Activated naive CD8-positive, alpha-beta T cell treated with anti-CD3 and anti-CD28 coated beads for 36 hours (primary cell): Measurements from ENCODE around the gene TNIK. TPM values are rescaled to one million over a fixed set of nuclear protein-coding genes. Genes with fewer than 3 reads are reported as not detected.
"Not testable (repeated sequence)": the region's sequence is repeated elsewhere in the genome, so short reads cannot be mapped to it uniquely, and the experiment has no call there.

ENCODE experiments used
- DNase-seq: peaks from one replicate; pipeline ENCODE4 v3.0.0; 2021
- H3K27ac Mint-ChIP-seq: one replicate; pipeline ENCODE4 v1.8.0; 2022; ENCODE audit warnings: mild to moderate bottlenecking, moderate library complexity, mixed read lengths
- H3K27me3 Mint-ChIP-seq: one replicate; pipeline ENCODE4 v1.8.0; 2022; ENCODE audit warnings: mild to moderate bottlenecking, mixed read lengths
- H3K36me3 Mint-ChIP-seq: one replicate; pipeline ENCODE4 v1.8.0; 2021; ENCODE audit warnings: mild to moderate bottlenecking, mixed read lengths
- H3K4me1 Mint-ChIP-seq: one replicate; pipeline ENCODE4 v1.8.0; 2021; ENCODE audit warnings: mixed read lengths
- H3K4me3 Mint-ChIP-seq: one replicate; pipeline ENCODE4 v1.8.0; 2022; ENCODE audit warnings: mild to moderate bottlenecking, moderate library complexity, mixed read lengths
- H3K9me3 Mint-ChIP-seq: one replicate; pipeline ENCODE4 v1.8.0; 2022; ENCODE audit warnings: mixed read lengths
- total RNA-seq, 2 experiments: library from RNA; stranded (reverse); gene quantifications; one replicate each; pipeline ENCODE4 v1.2.3, GENCODE V29; 2021

The TNIK gene
- total RNA-seq, 2 experiments from 2014 or later, result 21.3 to 24.6 TPM

DNA sequence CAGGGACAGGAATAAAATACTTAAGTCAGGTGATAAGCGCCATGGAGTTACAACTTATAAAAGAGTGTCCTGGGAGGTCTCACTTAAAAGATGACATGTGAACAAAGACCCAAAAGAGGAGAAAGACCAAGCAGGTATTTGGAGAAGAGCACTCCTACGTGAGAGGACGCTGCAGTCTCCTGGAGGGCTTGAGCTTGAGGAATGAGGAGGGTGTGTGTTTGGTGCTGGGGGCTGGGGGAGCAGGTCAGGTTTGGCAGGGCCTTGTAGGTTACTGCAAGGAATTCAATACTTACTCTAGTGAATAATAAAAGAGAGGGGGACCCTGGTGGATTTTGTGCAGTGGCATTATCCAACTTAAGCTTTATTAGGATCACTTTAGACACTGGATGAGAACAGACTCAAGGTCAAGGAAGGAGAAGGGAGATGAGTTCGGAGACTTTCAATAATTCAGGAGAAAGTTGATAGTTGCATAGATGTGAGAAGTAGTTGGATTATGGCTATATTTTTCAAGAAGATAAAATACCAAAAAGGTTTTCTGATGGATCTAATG, 32.4 kb downstream of the TNIK start:
- Mint-ChIP-seq H3K36me3 (peaks cover 11% of the 10 kb centered on the region), H3K9me3 (peaks cover 5% of the 10 kb centered on the region), H3K4me1 (peaks cover 4% of the 10 kb centered on the region), H3K4me3 (no peak overlapping the region), H3K27me3 (no peaks in the 10 kb centered on the region), H3K27ac (no peak overlapping the region)
- DNase-seq, result no peak

DNA sequence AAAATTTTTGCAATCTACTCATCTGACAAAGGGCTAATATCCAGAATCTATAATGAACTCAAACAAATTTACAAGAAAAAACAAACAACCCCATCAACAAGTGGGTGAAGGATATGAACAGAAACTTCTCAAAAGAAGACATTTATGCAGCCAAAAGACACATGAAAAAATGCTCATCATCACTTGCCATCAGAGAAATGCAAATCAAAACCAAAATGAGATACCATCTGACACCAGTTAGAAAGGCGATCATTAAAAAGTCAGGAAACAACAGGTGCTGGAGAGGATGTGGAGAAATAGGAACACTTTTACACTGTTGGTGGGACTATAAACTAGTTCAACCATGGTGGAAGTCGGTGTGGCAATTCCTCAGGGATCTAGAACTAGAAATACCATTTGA, 36.1 kb downstream of the TNIK start:
- H3K4me1 Mint-ChIP-seq, DNase-seq, H3K27ac Mint-ChIP-seq, H3K27me3 Mint-ChIP-seq, H3K4me3 Mint-ChIP-seq, H3K9me3 Mint-ChIP-seq: not testable (repeated sequence)
- H3K36me3 Mint-ChIP-seq, result peaks cover 14% of the 10 kb centered on the region

DNA sequence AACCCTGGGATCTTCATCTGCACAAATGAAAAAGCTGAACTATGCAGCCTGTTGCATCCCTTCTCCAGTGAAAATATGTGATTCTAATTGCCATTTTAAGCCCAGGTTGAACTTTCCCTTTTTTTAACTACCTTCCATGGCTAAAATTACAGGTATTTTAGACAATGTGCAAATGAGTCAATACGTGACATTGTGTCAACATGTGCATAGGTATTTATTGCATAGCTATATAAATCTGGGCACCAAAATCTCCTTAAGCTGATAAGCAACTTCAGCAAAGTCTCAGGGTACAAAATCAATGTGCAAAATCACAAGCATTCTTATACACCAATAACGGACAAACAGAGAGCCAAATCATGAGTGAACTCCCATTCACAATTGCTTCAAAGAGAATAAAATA, 37.4 kb downstream of the TNIK start:
- H3K4me3 Mint-ChIP-seq, H3K27ac Mint-ChIP-seq, H3K27me3 Mint-ChIP-seq, H3K9me3 Mint-ChIP-seq, DNase-seq: not testable (repeated sequence)
- Mint-ChIP-seq H3K36me3 (peaks cover 16% of the 10 kb centered on the region), H3K4me1 (peaks cover 14% of the 10 kb centered on the region)

DNA sequence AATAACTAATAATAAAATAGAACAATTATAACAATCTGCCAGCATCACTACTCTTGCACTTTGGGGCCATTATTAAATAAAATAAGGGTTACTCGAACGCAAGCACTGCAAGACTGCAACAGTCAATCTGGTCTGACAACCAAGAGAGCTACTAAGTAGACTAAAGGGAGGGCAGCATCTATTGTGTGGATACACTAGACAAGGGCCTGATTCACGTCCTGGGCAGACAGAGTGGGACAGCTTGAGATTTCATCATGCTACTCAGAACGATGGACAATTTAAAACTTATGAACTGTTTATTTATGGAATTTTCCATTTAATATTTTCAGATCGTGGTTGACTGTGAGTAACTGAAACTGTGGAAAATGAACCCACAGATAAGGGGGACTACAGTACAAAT, 39.5 kb downstream of the TNIK start:
- no peak overlapping the region for H3K27ac Mint-ChIP-seq
- H3K27me3 Mint-ChIP-seq, result no peaks in the 10 kb centered on the region
- peaks cover 3% of the 10 kb centered on the region for H3K9me3 Mint-ChIP-seq
- H3K4me1 Mint-ChIP-seq, result peaks cover 18% of the 10 kb centered on the region
- no peak for DNase-seq
- peaks cover 13% of the 10 kb centered on the region for H3K36me3 Mint-ChIP-seq
- H3K4me3 Mint-ChIP-seq, result no peak overlapping the region

DNA sequence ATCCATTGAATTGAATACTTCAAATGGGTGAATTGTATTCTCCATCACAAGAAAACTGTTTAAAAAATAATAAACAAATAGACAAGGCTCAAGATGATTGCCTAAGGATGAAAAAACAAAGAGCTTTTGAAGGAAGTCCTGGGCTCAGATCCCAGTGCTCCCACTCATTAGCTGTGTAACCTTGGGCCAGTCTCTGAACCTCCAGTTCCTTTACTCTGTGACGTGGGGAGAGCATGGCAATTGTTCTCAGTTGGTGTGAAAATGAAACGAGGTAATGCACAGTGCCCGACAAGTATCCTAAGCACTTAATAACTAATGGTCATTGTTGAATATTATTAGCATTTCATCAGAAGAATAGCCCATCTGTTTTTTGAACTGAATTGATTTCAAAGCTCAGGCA, 40.7 kb downstream of the TNIK start:
- H3K36me3 Mint-ChIP-seq, result peaks cover 12% of the 10 kb centered on the region
- no peaks in the 10 kb centered on the region for H3K27me3 Mint-ChIP-seq
- H3K4me3 Mint-ChIP-seq, result no peak overlapping the region
- peaks cover 3% of the 10 kb centered on the region for H3K9me3 Mint-ChIP-seq
- peaks cover 27% of the 10 kb centered on the region for H3K4me1 Mint-ChIP-seq
- DNase-seq, result no peak
- no peak overlapping the region for H3K27ac Mint-ChIP-seq

DNA sequence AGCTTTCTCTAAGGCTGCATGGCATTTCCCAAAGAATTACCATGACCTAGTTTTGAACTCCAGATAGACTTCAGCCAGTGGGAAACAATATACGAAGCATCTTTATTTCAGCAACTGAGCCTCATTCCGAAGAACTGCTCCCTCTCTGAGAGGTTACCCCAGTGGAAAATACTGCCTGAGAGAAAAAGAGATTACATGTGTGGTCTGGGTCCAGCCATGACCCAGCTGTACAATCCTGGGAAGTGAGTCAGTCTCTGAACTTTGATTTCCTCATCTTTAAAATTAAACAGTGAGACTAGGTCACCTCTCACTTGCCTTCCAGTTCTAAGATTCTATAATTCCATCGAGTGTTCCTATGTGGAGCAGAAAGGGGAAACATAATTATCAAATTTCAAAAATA, 42.4 kb downstream of the TNIK start:
- DNase-seq, result no peak
- no peaks in the 10 kb centered on the region for H3K9me3 Mint-ChIP-seq
- H3K27ac Mint-ChIP-seq, result no peak overlapping the region
- H3K4me1 Mint-ChIP-seq, result peaks cover 33% of the 10 kb centered on the region
- no peaks in the 10 kb centered on the region for H3K27me3 Mint-ChIP-seq
- no peak overlapping the region for H3K4me3 Mint-ChIP-seq
- peaks cover 5% of the 10 kb centered on the region for H3K36me3 Mint-ChIP-seq

DNA sequence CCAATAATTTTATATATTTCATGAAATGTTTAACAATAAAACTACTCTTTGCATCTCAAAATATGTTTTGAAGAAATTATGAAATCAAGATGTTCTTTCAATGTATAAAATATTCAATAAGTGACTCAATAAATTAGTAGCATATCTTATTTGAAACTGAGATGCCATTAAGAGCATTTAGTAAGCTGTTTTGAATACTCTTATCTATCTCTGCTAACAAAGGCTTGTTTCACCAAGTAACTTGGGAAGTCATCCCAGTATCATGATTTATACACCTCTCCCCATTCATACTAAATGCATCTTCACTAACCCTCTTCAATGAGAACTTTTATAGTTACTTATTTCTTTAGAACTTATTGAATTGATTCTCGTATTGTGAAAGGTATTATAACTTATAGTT, 43.1 kb downstream of the TNIK start:
- DNase-seq, result no peak
- Mint-ChIP-seq H3K9me3 (no peaks in the 10 kb centered on the region), H3K27ac (no peak overlapping the region)

DNA sequence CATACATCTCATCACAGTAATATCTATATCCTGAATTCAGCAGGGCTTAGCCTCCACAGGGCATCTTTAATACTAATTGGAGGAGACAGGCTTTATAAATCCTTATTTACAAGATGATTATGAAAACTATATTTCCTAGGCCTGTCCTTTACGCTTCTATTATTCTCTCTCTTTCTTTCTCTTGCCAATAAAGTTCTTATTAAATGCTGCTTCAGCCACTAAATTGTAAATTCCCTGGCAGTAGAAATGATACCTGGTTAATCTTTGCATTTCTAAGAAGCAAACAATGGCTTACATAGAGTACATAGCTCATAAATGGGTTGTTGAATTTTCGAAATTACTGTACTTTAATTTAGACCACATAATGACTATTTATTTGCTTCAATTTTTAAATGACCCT, 43.5 kb downstream of the TNIK start:
- peaks cover 4% of the 10 kb centered on the region for H3K36me3 Mint-ChIP-seq
- H3K4me3 Mint-ChIP-seq, result no peak overlapping the region
- no peaks in the 10 kb centered on the region for H3K9me3 Mint-ChIP-seq
- H3K4me1 Mint-ChIP-seq, result peaks cover 38% of the 10 kb centered on the region
- DNase-seq, result no peak
- H3K27ac Mint-ChIP-seq, result no peak overlapping the region
- no peaks in the 10 kb centered on the region for H3K27me3 Mint-ChIP-seq

More for the DNA sequence above, 43.1 kb downstream of the TNIK start:
- peaks cover 36% of the 10 kb centered on the region for H3K4me1 Mint-ChIP-seq
- no peak overlapping the region for H3K4me3 Mint-ChIP-seq
- H3K36me3 Mint-ChIP-seq, result peaks cover 4% of the 10 kb centered on the region
- H3K27me3 Mint-ChIP-seq, result no peaks in the 10 kb centered on the region

DNA sequence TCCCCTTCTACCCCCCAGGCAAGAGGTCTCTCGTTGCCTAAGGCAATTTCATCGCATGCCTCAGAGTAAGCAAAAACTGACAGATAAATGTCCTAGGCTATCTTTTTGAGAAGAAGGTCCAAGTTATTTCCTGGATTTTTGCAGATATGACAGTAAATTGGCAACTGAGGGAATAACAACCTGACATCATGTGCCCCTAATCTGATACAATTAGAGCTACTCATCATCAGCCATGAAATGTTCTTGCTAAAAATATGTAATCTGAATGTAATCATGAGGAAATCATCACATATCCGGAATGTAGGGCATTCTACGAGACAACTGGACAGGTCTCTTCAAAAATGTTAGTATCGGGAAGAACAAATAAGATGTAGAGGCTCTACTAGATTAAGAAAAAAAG, 44.1 kb downstream of the TNIK start:
- H3K9me3 Mint-ChIP-seq, result no peaks in the 10 kb centered on the region
- no peaks in the 10 kb centered on the region for H3K27me3 Mint-ChIP-seq
- H3K27ac Mint-ChIP-seq, result no peak overlapping the region
- DNase-seq, result no peak
- peaks cover 4% of the 10 kb centered on the region for H3K36me3 Mint-ChIP-seq
- H3K4me3 Mint-ChIP-seq, result no peak overlapping the region
- H3K4me1 Mint-ChIP-seq, result peaks cover 37% of the 10 kb centered on the region

DNA sequence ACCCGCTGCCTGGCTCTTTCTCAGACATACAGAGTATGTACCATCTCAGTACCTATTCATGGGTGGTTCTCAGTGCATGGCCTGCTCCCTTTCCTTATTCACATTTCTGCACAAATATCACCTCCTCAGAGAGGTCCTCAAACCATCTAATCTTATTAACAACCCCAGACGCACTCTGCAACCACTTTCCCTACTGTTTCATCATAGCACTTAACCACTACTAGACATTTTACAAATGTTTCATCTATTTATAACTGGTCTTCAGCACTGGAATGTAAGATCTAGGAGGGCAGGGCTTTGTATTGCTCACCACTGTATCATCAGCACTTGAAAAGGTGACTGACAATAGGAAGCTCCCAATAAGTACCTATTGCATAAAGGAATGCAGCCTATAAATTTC, 45.1 kb downstream of the TNIK start:
- Mint-ChIP-seq H3K27ac (no peak overlapping the region), H3K4me1 (peaks cover 32% of the 10 kb centered on the region), H3K36me3 (peaks cover 5% of the 10 kb centered on the region), H3K9me3 (no peaks in the 10 kb centered on the region), H3K27me3 (no peaks in the 10 kb centered on the region), H3K4me3 (no peak overlapping the region)
- DNase-seq, result no peak

DNA sequence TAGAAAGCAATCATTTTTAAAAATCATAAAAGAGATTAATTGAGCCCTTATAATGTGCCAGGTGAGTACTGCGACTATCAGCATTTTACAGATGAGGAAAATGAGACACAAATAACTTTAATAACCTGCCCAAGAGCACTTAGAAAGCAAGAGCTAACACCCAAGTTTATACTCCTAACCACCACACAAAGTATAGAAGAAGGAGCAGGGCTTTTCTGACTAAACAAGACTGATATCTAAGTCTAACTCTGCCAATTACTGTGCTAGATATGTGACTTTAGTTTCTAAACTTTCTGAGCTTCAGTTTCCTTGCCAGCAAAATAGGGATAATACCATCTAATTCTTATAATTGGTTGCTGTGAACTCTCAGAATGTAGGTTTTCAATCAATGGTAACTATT, 47.7 kb downstream of the TNIK start:
- no peaks in the 10 kb centered on the region for H3K27me3 Mint-ChIP-seq
- no peak for DNase-seq
- peaks cover 41% of the 10 kb centered on the region for H3K4me1 Mint-ChIP-seq
- peaks cover 2% of the 10 kb centered on the region for H3K9me3 Mint-ChIP-seq
- H3K27ac Mint-ChIP-seq, result no peak overlapping the region
- peaks cover 4% of the 10 kb centered on the region for H3K36me3 Mint-ChIP-seq
- H3K4me3 Mint-ChIP-seq, result no peak overlapping the region

DNA sequence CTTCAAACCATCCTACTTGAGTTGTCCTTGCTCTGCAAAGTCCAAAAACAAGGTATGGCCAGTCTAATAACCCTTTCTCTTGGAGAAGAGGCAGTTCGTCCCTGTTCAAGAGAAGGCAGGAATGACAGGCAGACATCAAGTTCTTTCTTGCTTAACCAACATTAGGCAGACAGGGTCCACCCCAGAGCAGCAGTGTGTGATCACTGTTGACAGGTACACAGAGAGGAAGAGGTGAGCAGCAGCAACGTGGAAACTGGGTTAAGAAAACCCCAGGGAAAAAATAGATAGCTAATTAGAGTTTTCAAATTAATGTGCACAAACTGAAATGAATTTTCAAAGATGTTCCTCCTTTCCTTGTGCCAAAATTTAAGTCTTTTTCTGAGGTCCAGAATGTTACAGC, 48.2 kb downstream of the TNIK start:
- no peak overlapping the region for H3K27ac Mint-ChIP-seq
- peaks cover 44% of the 10 kb centered on the region for H3K4me1 Mint-ChIP-seq
- peaks cover 2% of the 10 kb centered on the region for H3K9me3 Mint-ChIP-seq
- DNase-seq, result no peak
- H3K36me3 Mint-ChIP-seq, result peaks cover 4% of the 10 kb centered on the region
- H3K4me3 Mint-ChIP-seq, result no peak overlapping the region
- no peaks in the 10 kb centered on the region for H3K27me3 Mint-ChIP-seq

DNA sequence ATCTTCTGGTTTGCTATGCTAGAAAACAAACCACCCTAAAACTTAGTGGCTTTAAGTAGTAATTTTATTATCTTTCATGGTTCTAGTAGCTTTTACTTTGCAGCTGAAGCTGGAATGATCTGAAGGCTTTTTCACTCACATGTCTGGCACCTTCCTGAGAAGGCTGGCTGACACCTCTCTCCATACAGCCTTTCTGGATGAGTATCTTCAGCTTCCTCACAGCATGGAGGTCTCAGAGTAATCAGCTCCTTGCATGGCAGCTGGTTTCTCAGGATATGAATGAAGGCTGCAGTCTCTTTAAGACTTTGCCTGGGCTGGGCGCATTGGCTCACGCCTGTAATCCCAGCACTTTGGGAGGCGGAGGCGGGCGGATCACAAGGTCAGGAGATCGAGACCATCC, 50.0 kb downstream of the TNIK start:
- H3K36me3 Mint-ChIP-seq, result peaks cover 15% of the 10 kb centered on the region
- no peak for DNase-seq
- no peak overlapping the region for H3K27ac Mint-ChIP-seq
- peaks cover 40% of the 10 kb centered on the region for H3K4me1 Mint-ChIP-seq
- no peak overlapping the region for H3K4me3 Mint-ChIP-seq
- peaks cover 2% of the 10 kb centered on the region for H3K9me3 Mint-ChIP-seq
- no peaks in the 10 kb centered on the region for H3K27me3 Mint-ChIP-seq

DNA sequence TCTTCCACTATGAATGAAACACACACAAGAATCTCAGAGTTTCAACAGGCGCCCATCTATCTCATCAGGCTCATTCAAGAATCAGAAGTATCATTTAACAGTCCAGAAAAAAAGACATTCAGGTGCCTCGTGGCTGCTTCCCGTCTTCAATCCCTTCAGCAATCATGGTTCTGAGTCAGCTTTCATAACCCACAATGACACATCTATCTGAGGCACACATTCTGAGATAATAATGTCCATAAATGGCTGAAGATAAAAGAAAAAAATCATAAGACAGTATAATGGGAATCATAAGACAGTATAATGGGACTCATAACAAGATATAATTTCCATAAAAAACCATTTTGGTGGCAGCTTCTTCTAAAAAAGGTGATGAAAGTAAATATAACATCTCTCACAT, 52.4 kb downstream of the TNIK start:
- Mint-ChIP-seq H3K27me3 (no peaks in the 10 kb centered on the region), H3K36me3 (peaks cover 24% of the 10 kb centered on the region), H3K9me3 (peaks cover 2% of the 10 kb centered on the region), H3K27ac (no peak overlapping the region), H3K4me1 (peaks cover 39% of the 10 kb centered on the region), H3K4me3 (no peak overlapping the region)
- DNase-seq, result no peak

DNA sequence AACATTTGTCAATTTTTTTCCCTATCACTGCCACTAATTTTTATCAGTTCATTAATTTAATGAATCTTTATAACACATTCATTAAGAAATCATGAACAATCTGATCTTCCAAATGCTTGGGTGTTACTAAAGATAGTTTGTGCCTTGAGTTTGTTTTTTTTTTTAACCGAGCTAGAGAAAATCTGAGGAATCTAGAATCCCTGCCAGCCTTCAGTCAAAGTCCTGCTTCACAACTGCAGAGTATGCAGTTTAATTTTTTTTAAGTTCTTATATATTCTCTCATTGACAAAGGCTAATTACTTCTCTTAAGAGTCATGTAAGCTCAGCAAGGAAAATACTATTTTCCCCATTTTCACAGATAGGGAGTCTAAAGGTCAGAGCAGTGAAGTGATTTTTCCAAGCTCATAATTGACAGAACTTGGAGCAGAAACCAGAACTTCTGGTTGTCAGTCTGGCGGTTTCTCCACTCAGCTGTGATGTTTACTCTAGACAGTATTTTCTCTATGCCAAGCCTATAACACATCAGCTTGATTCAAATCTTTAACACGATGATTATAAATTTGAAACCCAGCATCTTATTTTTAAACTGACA, 55.7 kb downstream of the TNIK start:
- no peak overlapping the region for H3K27ac Mint-ChIP-seq
- peaks cover 30% of the 10 kb centered on the region for H3K36me3 Mint-ChIP-seq

DNA sequence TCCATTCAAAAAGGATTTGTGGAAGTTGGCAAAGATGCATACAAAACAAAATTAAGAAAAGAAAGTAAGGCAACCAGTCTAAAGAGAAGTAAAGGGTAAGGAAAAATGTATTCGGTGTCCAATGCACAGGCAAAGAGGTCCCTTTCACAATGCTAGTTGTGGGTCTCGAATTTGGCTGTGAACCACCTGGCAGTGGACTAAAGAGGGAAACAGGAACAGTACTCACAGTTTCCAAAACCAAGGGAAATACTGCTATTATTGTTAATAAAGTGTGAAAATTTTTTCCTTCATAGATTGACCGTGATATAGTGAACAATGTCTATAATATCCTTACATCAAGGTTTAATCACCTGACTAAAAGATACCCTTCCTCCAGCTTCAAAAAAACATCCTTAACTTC, 57.9 kb downstream of the TNIK start:
- no peak for DNase-seq
- H3K4me1 Mint-ChIP-seq, result peaks cover 30% of the 10 kb centered on the region
- no peak overlapping the region for H3K4me3 Mint-ChIP-seq
- peaks cover 29% of the 10 kb centered on the region for H3K36me3 Mint-ChIP-seq
- no peak overlapping the region for H3K27ac Mint-ChIP-seq
- no peaks in the 10 kb centered on the region for H3K9me3 Mint-ChIP-seq
- no peaks in the 10 kb centered on the region for H3K27me3 Mint-ChIP-seq

More for the DNA sequence above, 55.7 kb downstream of the TNIK start:
- H3K9me3 Mint-ChIP-seq, result peaks cover 2% of the 10 kb centered on the region
- no peak for DNase-seq
- H3K4me1 Mint-ChIP-seq, result peaks cover 38% of the 10 kb centered on the region
- no peaks in the 10 kb centered on the region for H3K27me3 Mint-ChIP-seq
- no peak overlapping the region for H3K4me3 Mint-ChIP-seq
